HL-60 (cell line): ENCODE results near the gene RNF168.
"Not testable (repeated sequence)": the region's sequence is repeated elsewhere in the genome, so short reads cannot be mapped to it uniquely, and the experiment has no call there.

Experiments
- DNase-seq, 2 experiments: peaks; one replicate each; pipeline ENCODE4 v3.0.0-alpha.2; 2010 to 2020; ENCODE audit warnings: low read depth in 1 of 2, low spot score in 1 of 2
- H3K27ac ChIP-seq: fragments of 250-450 bp; sonication (Bioruptor Pico); replicated peaks from 2 replicates; pipeline ENCODE4 v1.5.1; 2020; ENCODE audit warnings: mild to moderate bottlenecking, moderate library complexity
- H3K27me3 ChIP-seq: fragments of 250-450 bp; sonication (Bioruptor Pico); 2 replicates; pipeline ENCODE4 v1.5.1; 2021; ENCODE audit warnings: mild to moderate bottlenecking, moderate library complexity; ENCODE audit not compliant: insufficient read depth, poor library complexity, severe bottlenecking
- H3K4me3 ChIP-seq: replicated peaks from 2 replicates; pipeline ENCODE4 v1.5.1; 2011; ENCODE audit warnings: mild to moderate bottlenecking, control low read depth, low read length; ENCODE audit not compliant: insufficient read depth
- GABPA ChIP-seq: IDR thresholded peaks from 2 replicates; pipeline ENCODE4 v1.6.1; 2012; ENCODE audit warnings: low read depth
- POLR2AphosphoS5 ChIP-seq: IDR thresholded peaks from 2 replicates; pipeline ENCODE4 v1.6.1; 2012; ENCODE audit warnings: low read depth
- REST ChIP-seq: IDR thresholded peaks from 2 replicates; pipeline ENCODE4 v1.6.1; 2012; ENCODE audit warnings: low read depth; ENCODE audit not compliant: insufficient replicate concordance
- SPI1 ChIP-seq: IDR thresholded peaks from 2 replicates; pipeline ENCODE4 v1.6.1; 2012; ENCODE audit warnings: low read depth, mild to moderate bottlenecking, borderline replicate concordance
- long read RNA-seq: library from polyadenylated mRNA; unstranded; transcript quantifications from one replicate; pipeline ENCODE4 v2.0.0, GENCODE V29; 2020
- TF ChIP-seq, protein P1 (sequence below): IDR thresholded peaks from one replicate; pipeline ENCODE4 v1.5.1; 2011; ENCODE audit warnings: low read length, control low read depth, inconsistent platforms; ENCODE audit not compliant: insufficient read depth

RNF168 gene
- long read RNA-seq, full-length matches to known transcripts: 14 of 25 reads
- long read RNA-seq, partial matches to known transcripts: 6 of 25 reads
- long read RNA-seq, other reads (novel, unspliced or antisense): 5 of 25 reads

DNA sequence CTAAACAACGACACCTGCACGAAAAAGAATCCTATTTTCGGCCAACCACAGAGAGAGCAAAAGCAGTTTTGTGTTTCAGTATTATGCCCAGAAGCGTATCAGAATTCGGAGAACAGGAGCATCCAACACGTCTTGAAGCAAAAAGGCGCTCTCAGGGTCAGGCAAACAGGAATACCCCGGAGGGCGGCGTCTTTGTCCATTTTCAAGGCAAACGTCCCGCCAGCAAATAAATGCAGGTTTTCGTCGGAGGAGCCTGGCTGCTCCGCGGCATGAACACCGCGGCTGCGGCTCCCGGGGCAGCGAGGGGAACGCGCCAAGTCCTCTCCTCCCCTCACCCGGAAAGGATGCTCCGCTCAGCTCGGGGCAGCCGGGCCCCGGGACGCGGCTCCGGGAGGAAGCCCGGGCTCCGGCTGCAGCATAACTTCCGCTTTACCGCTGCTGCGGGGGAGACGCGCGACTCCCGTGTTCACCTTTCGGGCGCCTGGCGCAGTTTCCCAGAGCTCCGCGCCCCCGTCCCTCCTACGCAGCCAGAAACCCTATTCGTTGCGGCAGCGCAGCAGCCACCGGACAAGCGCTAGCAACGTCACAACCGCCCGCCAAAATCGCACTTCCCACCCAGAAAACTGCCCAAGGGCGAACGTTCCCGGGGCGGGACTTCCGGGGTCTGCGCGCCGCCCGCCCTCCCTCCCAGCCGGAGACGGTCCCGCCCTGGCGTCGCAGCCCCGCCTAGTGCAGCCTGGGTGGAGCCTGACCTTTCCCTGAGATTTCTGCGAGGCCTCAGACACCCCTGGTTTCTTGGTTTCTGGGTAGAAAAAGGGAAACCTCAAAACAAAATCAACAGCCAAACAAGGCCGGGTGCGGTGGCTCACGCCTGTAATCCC is at the start of gene RNF168:
Gene RNF168 (minus strand): TSS at position 573 of the 881 bp plus-strand sequence. CDS start 595 bp downstream, outside the sequence.
- Histone ChIP-seq H3K27me3 (no peaks in the 10 kb centered on the region), H3K27ac (peak within 1 kb of the TSS; percentile 85), H3K4me3 (peak within 1 kb of the TSS; percentile 57)
- peak; percentile 91 for TF ChIP-seq POLR2AphosphoS5
- peak; percentile 59 for TF ChIP-seq SPI1
- TF ChIP-seq, protein P1, sequence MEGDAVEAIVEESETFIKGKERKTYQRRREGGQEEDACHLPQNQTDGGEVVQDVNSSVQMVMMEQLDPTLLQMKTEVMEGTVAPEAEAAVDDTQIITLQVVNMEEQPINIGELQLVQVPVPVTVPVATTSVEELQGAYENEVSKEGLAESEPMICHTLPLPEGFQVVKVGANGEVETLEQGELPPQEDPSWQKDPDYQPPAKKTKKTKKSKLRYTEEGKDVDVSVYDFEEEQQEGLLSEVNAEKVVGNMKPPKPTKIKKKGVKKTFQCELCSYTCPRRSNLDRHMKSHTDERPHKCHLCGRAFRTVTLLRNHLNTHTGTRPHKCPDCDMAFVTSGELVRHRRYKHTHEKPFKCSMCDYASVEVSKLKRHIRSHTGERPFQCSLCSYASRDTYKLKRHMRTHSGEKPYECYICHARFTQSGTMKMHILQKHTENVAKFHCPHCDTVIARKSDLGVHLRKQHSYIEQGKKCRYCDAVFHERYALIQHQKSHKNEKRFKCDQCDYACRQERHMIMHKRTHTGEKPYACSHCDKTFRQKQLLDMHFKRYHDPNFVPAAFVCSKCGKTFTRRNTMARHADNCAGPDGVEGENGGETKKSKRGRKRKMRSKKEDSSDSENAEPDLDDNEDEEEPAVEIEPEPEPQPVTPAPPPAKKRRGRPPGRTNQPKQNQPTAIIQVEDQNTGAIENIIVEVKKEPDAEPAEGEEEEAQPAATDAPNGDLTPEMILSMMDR: no peak
- TF ChIP-seq GABPA: peak; percentile 69
- TF ChIP-seq REST: peak; percentile 47
- peak; percentile 92 to 98 for DNase-seq

DNA sequence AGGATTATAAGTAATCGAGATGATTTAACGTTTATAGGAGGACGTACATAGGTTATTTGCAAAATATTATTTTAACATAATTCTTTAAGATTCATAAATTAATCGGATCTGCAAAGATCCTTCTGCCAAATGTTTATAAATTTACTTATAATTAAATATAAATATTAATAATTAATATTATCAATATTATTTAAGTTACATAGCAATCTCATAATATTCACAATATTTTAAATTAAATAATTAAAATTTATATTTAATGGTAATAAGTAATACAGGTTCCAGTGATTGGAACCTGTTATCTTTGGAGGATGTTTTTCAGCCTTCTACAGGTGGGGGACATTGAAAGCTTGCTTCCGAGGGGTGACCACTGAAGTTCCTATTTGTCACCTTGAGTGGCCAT is 48.7 kb upstream of the RNF168 start:
- no peak for DNase-seq
- no peak overlapping the region for H3K4me3 ChIP-seq
- H3K27me3 ChIP-seq: no peaks in the 10 kb centered on the region
- no peak overlapping the region for H3K27ac ChIP-seq
- TF ChIP-seq SPI1 (no peak), POLR2AphosphoS5 (no peak), REST (no peak), GABPA (no peak)
- TF ChIP-seq, protein P1: no peak

- not testable (repeated sequence) for DNase-seq, H3K27ac ChIP-seq, H3K4me3 ChIP-seq, H3K27me3 ChIP-seq
Measured at GRCh38 chr3:196550172-196550571, 46.6 kb upstream of the RNF168 start.

DNA sequence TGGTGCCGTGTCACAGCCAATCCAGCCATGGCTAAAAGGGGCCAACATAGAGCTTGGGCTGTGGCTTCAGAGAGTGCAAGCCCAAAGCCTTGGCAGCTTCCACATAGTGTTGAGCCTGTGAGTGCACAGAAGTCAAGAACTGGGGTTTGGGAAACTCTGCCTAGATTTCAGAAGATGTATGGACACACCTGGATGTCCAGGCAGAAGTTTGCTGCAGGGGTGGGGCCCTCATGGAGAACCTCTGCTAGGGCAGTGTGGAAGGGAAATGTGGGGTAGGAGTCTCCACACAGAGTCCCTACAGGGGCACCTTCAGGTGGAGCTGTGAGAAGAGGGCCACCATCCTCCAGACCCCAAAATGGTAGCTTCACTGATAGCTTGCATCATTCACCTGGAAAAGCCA is 45.7 kb upstream of the RNF168 start:
- H3K4me3 ChIP-seq, DNase-seq, H3K27me3 ChIP-seq, H3K27ac ChIP-seq: not testable (repeated sequence)
